ENCODE results near the gene SPIRE2.

DNA sequence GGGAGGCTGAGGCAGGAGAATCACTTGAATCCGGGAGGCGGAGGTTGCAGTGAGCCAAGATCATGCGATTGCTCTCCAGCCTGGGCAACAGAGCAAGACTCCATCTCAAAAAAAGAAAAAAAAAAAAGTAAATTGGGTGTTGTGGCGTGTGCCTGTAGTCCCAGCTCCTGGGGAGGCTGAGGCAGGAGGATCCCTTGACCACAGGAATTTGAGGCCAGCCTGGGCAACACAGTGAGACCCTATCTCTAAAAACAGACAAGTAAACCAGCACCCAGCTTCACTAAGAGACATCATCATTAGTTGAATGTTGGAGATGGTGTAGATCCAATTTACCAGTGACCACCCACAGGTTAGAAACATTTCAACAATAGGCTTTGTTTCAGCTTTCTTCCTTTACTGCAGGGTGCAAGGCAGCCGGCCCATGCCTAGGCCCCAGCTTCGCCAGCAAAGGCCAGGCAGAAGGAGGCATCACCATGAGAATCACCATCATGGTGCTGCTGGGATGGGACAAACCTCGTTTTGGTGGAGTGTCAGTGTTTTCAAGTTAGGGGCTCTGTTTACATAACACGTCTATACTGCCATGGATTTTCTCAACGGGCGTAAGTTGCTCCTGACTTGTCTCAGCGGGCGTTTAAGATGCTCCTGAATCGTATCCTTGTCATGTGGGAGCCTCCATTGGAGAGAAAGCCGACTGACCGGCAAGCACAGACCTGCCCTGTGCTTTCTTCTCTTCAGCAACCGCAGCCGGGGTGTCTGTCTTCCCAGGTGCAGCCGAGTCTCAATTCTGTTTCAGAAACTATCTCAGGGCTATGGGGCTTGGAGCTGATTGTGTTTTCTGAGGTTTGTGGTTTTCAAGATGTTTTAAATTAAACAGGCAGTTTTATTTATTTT, 52.4 kb downstream of the SPIRE2 start:
- TF ChIP-seq, protein P1, sequence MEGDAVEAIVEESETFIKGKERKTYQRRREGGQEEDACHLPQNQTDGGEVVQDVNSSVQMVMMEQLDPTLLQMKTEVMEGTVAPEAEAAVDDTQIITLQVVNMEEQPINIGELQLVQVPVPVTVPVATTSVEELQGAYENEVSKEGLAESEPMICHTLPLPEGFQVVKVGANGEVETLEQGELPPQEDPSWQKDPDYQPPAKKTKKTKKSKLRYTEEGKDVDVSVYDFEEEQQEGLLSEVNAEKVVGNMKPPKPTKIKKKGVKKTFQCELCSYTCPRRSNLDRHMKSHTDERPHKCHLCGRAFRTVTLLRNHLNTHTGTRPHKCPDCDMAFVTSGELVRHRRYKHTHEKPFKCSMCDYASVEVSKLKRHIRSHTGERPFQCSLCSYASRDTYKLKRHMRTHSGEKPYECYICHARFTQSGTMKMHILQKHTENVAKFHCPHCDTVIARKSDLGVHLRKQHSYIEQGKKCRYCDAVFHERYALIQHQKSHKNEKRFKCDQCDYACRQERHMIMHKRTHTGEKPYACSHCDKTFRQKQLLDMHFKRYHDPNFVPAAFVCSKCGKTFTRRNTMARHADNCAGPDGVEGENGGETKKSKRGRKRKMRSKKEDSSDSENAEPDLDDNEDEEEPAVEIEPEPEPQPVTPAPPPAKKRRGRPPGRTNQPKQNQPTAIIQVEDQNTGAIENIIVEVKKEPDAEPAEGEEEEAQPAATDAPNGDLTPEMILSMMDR (IDR thresholded peaks at IDR 0.05; ENCODE audit: poor library complexity) = no peak
- TF ChIP-seq EZH2 (IDR thresholded peaks at IDR 0.05; ENCODE audit: borderline replicate concordance) = no peak

All from hepatocyte (in vitro differentiated cells).